Measurements from ENCODE around the gene MRPL24.

DNA sequence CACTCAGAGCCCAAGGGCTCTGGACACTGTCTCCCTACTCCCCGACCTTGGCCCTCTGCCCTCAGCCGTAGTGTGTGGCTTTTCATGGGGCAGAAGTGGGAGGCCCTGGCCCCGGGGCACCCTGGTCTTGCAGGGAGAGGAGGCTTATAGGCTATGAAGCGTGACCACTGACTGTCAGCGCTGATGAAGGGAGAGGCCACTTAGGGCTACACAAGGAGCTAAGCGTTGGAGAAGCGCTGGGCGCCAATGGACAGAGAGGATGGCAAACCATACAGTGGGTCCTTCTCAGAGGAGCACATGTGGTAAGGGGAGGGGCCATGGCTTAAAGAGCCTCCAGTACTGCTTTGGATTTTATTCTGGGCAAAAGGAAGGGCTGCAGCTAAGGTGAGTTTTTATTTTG, 43.4 kb downstream of the MRPL24 start:
- TF ChIP-seq BHLHE40 (IDR thresholded peaks at IDR 0.05; ENCODE audit: borderline replicate concordance) (no peak), ZNF384 (IDR thresholded peaks at IDR 0.05) (no peak), TARDBP (IDR thresholded peaks at IDR 0.05) (no peak), SP1 (IDR thresholded peaks at IDR 0.05) (no peak), LEF1 (IDR thresholded peaks at IDR 0.05; ENCODE audit: borderline replicate concordance) (no peak), FOXM1 (IDR thresholded peaks at IDR 0.05; ENCODE audit: borderline replicate concordance) (no peak), SUZ12 (IDR thresholded peaks at IDR 0.05) (no peak), FOXK2 (IDR thresholded peaks at IDR 0.05) (no peak)
- TF ChIP-seq, protein P1, sequence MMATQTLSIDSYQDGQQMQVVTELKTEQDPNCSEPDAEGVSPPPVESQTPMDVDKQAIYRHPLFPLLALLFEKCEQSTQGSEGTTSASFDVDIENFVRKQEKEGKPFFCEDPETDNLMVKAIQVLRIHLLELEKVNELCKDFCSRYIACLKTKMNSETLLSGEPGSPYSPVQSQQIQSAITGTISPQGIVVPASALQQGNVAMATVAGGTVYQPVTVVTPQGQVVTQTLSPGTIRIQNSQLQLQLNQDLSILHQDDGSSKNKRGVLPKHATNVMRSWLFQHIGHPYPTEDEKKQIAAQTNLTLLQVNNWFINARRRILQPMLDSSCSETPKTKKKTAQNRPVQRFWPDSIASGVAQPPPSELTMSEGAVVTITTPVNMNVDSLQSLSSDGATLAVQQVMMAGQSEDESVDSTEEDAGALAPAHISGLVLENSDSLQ (IDR thresholded peaks at IDR 0.05) = no peak
